Urothelium cell line (cell line): ENCODE results near the gene ZIC3.

Experiments
- DNase-seq: peaks from one replicate; pipeline ENCODE4 v3.0.0; 2011; ENCODE audit warnings: low spot score, mixed read lengths
- FAIRE-seq: peaks from 2 replicates; lab custom pipeline; 2011; peaks lifted over from hg19 to GRCh38; lab: Jason Lieb, UNC

Gene ZIC3

DNA sequence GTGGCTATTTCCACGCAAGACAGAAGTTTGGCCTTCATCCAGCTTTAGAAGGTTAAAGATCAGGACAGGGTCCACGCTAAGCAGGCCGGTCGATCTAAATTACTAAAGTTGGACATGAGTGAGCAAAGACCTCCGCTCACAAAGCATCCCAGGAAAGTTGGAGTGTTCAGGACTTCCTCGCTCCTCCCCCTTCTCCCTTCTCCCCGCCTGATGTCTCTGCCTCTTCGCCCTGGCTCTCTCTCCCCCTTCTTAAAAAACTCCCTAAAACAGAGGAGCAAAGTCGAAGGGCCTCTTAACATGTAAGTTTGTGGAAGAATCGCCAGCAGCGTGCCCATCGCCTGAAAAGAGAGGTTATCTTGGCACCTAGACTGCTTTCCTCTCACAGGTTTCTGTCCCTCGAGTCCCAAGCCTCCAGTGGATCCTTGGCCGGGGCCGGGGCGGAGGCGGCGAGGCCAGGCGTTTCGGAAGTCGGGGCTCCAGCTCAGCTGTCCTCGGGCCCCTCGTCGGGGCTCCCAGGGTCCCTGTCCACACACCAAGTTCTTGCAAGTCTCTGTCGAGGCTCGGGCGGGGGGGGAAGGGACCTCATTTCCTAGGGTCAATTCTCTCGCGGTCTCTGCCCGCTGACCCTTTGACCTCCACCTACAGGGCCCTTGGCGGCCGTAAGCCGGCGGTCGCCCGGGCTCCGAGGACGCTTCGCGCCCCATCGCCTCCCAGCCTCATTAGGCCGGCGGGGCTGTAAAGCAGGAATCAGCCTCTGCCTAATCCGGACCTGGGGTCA, 7.6 kb downstream of the ZIC3 start:
- FAIRE-seq (no peak), DNase-seq (no peak)

DNA sequence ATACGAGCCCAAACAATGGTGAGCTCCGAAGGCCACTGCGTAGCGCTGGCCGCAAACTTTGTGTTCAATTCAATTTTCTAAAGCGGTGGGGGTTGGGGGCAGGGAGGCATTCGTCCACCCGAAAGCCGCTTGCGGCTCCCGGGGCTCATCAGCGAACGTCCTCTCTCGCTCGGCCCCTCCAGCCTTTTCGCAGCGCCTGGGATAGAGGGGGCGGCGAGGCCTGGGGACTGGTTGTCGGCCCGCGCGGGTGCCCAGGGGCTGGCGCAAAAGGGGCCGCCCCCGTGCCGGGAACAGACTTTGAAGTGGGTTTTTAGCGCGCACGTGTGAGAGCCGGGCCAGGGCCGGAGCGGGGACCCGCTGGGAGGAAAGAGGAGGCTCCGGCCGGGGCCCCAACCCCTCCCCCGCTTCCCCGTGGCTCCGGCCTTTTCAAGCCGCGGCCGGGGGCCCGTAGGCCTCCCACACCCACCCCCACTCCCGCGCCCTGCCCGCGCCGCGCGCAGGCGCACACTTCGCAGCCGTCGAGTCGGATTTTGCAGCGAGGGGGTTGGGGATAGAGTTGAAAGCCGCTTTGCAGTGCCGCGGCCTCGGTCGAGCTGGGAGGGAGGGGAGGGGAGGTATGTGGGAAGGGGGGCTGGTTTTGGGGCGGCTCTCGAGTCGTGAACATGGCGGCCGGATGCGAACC, 8.3 kb downstream of the ZIC3 start:
- no peak for FAIRE-seq
- no peak for DNase-seq

DNA sequence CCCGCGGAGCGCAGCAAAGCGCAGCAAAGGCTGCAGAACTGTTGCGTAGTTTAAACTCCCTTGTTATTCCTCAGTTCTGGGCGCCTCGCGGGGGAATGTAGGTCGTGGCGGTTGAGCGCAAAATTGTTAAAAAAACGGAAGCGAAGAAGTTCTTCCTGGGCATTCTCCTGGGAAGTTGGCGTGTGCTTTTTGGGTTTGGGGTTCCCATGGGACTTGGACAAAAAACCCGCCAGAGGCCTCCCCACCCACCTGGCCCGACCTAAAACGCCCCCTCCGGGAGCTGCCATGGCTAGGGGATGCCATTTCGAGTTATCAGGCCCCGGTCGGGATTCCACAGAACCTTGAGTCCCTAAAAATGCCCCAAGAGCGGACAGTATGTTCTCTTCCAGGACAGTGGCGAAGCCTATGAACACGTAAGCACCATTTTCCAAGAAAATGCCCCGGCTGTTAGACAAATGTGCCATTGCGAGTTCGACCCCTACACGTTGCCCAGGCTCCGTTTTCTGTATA, 8.9 kb downstream of the ZIC3 start:
- FAIRE-seq: no peak

DNA sequence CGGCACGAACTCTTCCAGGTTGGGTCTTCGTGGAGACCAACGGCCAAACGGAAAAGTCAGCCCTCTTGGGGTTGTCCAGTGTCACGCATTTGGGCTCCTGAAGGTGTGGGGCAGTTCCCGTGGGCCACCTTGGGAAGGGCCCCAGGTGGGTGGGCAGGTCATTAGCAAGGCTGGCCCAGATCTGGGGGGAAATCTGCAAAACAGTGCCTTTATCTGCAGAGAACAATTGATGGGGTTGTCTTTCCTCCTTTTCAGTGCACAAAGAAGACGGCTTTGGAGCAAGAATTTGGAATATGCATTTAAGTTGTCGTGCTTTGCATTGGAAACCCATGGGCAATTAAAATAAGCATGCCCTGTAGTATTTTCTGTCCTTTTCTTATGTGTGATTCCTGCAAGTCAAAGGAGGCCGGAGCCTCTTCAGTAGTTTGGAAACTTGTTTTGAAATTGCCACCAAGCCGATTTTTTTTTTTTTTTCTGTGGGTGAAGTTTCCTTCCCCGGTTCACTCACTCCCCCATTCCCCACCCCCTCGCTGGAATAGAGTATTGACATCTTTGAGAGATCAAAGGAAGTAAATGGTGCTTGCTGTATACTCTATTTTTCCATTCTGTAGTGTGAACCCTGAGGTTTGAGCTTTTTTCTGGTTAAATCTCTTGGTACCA, 9.8 kb downstream of the ZIC3 start:
- DNase-seq: no peak
- no peak for FAIRE-seq

More for the DNA sequence above, 8.9 kb downstream of the ZIC3 start:
- no peak for DNase-seq

DNA sequence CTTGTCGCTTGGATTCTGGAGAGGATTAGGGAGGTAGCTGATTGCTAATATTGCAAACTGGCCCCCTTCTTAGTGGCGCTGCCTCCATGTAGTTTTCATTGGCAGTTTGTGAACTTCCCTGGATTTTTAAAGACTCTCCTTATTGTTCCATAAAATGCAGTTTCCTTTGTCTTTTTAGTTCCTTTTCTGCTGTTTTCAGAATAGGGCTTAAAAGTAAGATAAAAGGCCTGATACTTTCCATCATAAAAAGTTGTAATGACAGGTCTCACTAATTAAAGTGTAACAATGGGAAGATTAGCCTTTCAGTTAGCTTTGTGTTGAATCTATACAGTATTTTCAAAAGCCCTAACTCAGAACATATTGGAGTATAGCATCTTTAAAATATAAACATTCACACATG, 21.2 kb downstream of the ZIC3 start:
- DNase-seq: no peak
- no peak for FAIRE-seq

DNA sequence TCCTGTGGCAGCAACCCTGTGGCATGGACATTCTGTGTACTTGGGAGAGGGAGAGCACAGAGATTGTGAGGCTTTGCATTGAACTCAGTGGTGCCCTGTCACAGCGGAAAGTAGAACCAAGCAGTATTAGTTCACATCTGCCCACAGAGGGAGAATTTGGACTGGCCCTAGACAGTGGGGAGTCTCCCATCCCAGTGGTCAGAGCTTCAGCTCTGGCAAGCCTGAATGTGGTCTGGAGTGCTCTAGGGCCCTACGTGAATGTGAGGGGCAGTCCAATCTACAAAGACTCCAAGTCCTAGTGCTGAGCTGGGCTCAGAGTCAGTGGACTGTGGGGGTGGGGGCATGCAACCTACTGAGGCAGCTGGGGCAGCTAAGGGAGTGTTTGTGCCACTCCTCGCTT, 34.8 kb downstream of the ZIC3 start:
- DNase-seq (no peak), FAIRE-seq (no peak)
